H9 (cell line): ENCODE data around the gene CMTM4. TPM values are rescaled to one million over a fixed set of nuclear protein-coding genes. Genes with fewer than 3 reads are reported as not detected.

Experiments used
- DNase-seq: peaks from one replicate; pipeline ENCODE4 v3.0.0-alpha.2; 2017
- H2AFZ ChIP-seq: one replicate; pipeline ENCODE4 v1.6.1; 2013; ENCODE audit warnings: mild to moderate bottlenecking, low read length, control low read depth, moderate library complexity
- H2AK5ac ChIP-seq: 2 replicates; pipeline ENCODE4 v1.6.1; 2013; ENCODE audit warnings: low read length, control low read depth, mixed read lengths; ENCODE audit not compliant: insufficient read length
- H2BK120ac ChIP-seq: one replicate; pipeline ENCODE4 v1.6.1; 2013; ENCODE audit warnings: low read depth, mild to moderate bottlenecking, low read length, control low read depth, inconsistent platforms; ENCODE audit not compliant: poor library complexity, severe bottlenecking
- H2BK12ac ChIP-seq: 2 replicates; pipeline ENCODE4 v1.6.1; 2013; ENCODE audit warnings: low read length, control low read depth, mixed read lengths, low read depth; ENCODE audit not compliant: insufficient read length
- H2BK15ac ChIP-seq: 2 replicates; pipeline ENCODE4 v1.6.1; 2013; ENCODE audit warnings: low read depth, low read length, control low read depth
- H2BK20ac ChIP-seq: one replicate; pipeline ENCODE4 v1.6.1; 2013; ENCODE audit warnings: low read depth, mild to moderate bottlenecking, low read length, control low read depth, inconsistent platforms; ENCODE audit not compliant: poor library complexity, severe bottlenecking
- H2BK5ac ChIP-seq: 2 replicates; pipeline ENCODE4 v1.6.1; 2013; ENCODE audit warnings: low read length, control low read depth, mixed read lengths; ENCODE audit not compliant: insufficient read length
- H3K14ac ChIP-seq: 2 replicates; pipeline ENCODE4 v1.6.1; 2013; ENCODE audit warnings: low read length, control low read depth; ENCODE audit not compliant: insufficient read depth
- H3K18ac ChIP-seq: 2 replicates; pipeline ENCODE4 v1.6.1; 2013; ENCODE audit warnings: low read depth, mild to moderate bottlenecking, mixed read lengths, low read length, control low read depth; ENCODE audit not compliant: insufficient read length
- H3K23ac ChIP-seq: 2 replicates; pipeline ENCODE4 v1.6.1; 2013; ENCODE audit warnings: low read length, control low read depth, mixed read lengths, low read depth; ENCODE audit not compliant: insufficient read length
- H3K23me2 ChIP-seq: 2 replicates; pipeline ENCODE4 v1.6.1; 2013; ENCODE audit warnings: low read depth, mild to moderate bottlenecking, mixed read lengths, low read length, control low read depth; ENCODE audit not compliant: insufficient read length, poor library complexity, severe bottlenecking
- H3K27ac ChIP-seq: 2 replicates; pipeline ENCODE4 v1.5.1; 2013; ENCODE audit warnings: low read length, control low read depth, mixed read lengths, low read depth; ENCODE audit not compliant: insufficient read length
- H3K27me3 ChIP-seq: 2 replicates; pipeline ENCODE4 v1.6.1; 2013; ENCODE audit warnings: low read length, control low read depth, inconsistent platforms; ENCODE audit not compliant: insufficient read depth
- H3K4ac ChIP-seq: 2 replicates; pipeline ENCODE4 v1.6.1; 2013; ENCODE audit warnings: low read depth, mild to moderate bottlenecking, control low read depth, inconsistent platforms, low read length, moderate library complexity
- H3K4me1 ChIP-seq: 2 replicates; pipeline ENCODE4 v1.6.1; 2013; ENCODE audit warnings: low read length, control low read depth, inconsistent platforms; ENCODE audit not compliant: insufficient read depth
- H3K4me2 ChIP-seq: 2 replicates; pipeline ENCODE4 v1.6.1; 2013; ENCODE audit warnings: low read length, control low read depth, mixed read lengths; ENCODE audit not compliant: insufficient read length, insufficient read depth
- H3K56ac ChIP-seq: 2 replicates; pipeline ENCODE4 v1.6.1; 2013; ENCODE audit warnings: low read depth, mild to moderate bottlenecking, mixed read lengths, low read length, control low read depth; ENCODE audit not compliant: insufficient read length
- H3K79me1 ChIP-seq: 2 replicates; pipeline ENCODE4 v1.6.1; 2013; ENCODE audit warnings: low read depth, mild to moderate bottlenecking, moderate library complexity, low read length, control low read depth, inconsistent platforms; ENCODE audit not compliant: insufficient read depth, poor library complexity, severe bottlenecking
- H3K79me2 ChIP-seq: 2 replicates; pipeline ENCODE4 v1.6.1; 2013; ENCODE audit warnings: low read length, control low read depth, inconsistent platforms; ENCODE audit not compliant: insufficient read depth
- H3K9ac ChIP-seq: 2 replicates; pipeline ENCODE4 v1.6.1; 2013; ENCODE audit warnings: low read length, control low read depth, mixed read lengths; ENCODE audit not compliant: insufficient read length; ENCODE audit errors: extremely low read depth
- H3K9me3 ChIP-seq: one replicate; pipeline ENCODE4 v1.6.1; 2013; ENCODE audit warnings: low read depth, low read length, inconsistent platforms; ENCODE audit not compliant: control insufficient read depth
- H3T11ph ChIP-seq: one replicate; pipeline ENCODE4 v1.6.1; 2013; ENCODE audit warnings: mild to moderate bottlenecking, low read length, control low read depth, inconsistent platforms
- H4K20me1 ChIP-seq: one replicate; pipeline ENCODE4 v1.6.1; 2013; ENCODE audit not compliant: control insufficient read depth, insufficient read length, insufficient read depth
- H4K5ac ChIP-seq: 2 replicates; pipeline ENCODE4 v1.6.1; 2013; ENCODE audit warnings: low read depth, mild to moderate bottlenecking, mixed read lengths, low read length, control low read depth; ENCODE audit not compliant: insufficient read length
- H4K8ac ChIP-seq: replicated peaks from 2 replicates; pipeline ENCODE4 v1.6.1; 2013; ENCODE audit warnings: low read length, control low read depth, mixed read lengths, low read depth; ENCODE audit not compliant: insufficient read length
- H4K91ac ChIP-seq: 2 replicates; pipeline ENCODE4 v1.6.1; 2013; ENCODE audit warnings: low read depth, mild to moderate bottlenecking, moderate library complexity, mixed read lengths, low read length, control low read depth; ENCODE audit not compliant: insufficient read length
- H3K27ac Mint-ChIP-seq, 3 experiments: 2 replicates in 2 of 3; 3 replicates in 1 of 3; pipeline ENCODE4 v1.8.0; 2020 to 2021; ENCODE audit warnings: mixed read lengths in 3 of 3, mild to moderate bottlenecking in 1 of 3, moderate library complexity in 1 of 3
- H3K27me3 Mint-ChIP-seq: 2 replicates; pipeline ENCODE4 v1.8.0; 2021; ENCODE audit warnings: low read depth, mild to moderate bottlenecking, moderate library complexity, mixed read lengths
- H3K36me3 Mint-ChIP-seq, 3 experiments: 2 replicates in 2 of 3; 3 replicates in 1 of 3; pipeline ENCODE4 v1.8.0; 2020 to 2021; ENCODE audit warnings: low read depth in 3 of 3, mixed read lengths in 3 of 3; ENCODE audit not compliant: insufficient read depth in 1 of 3
- H3K4me1 Mint-ChIP-seq, 2 experiments: 2 replicates each; pipeline ENCODE4 v1.8.0; 2020; ENCODE audit warnings: mixed read lengths in 2 of 2
- H3K4me3 Mint-ChIP-seq, 2 experiments: 2 replicates in 1 of 2; 3 replicates in 1 of 2; pipeline ENCODE4 v1.8.0; 2020 to 2021; ENCODE audit warnings: mild to moderate bottlenecking in 2 of 2, mixed read lengths in 2 of 2, moderate library complexity in 1 of 2
- H3K9me3 Mint-ChIP-seq, 2 experiments: 2 replicates in 1 of 2; 3 replicates in 1 of 2; pipeline ENCODE4 v1.8.0; 2020; ENCODE audit warnings: mild to moderate bottlenecking in 2 of 2, mixed read lengths in 2 of 2, moderate library complexity in 1 of 2
- CTCF ChIP-seq: fragments of 200-600 bp; sonication (generic); conservative IDR thresholded peaks from 3 replicates; pipeline ENCODE4 v1.8.0; 2021; ENCODE audit warnings: antibody characterized with exemption, mild to moderate bottlenecking
- WGBS: extraction: QIAGEN DNeasy Blood & Tissue Kit; methylation state at CpG from one replicate; pipeline ENCODE4 v1.1.7; 2013; ENCODE audit warnings: missing lambda C conversion rate, low lambda C conversion rate, mixed read lengths; ENCODE audit not compliant: insufficient read length; ENCODE audit errors: extremely low coverage; 5-methylcytosine and 5-hydroxymethylcytosine counted together
- total RNA-seq: library from RNA; stranded (reverse); gene quantifications from 2 replicates; pipeline ENCODE4 v1.2.1, GENCODE V29; 2021

The CMTM4 gene
- total RNA-seq, 1 experiment from 2014 or later = 40.5 TPM

- no peak overlapping the region for H2BK15ac ChIP-seq
- no peak overlapping the region for H3T11ph ChIP-seq
- H3K79me1 ChIP-seq = no peaks in the 10 kb centered on the region
- H2BK12ac ChIP-seq = no peak overlapping the region
- H3K4me1 Mint-ChIP-seq = peaks cover 12 to 20% of the 10 kb centered on the region in 2 experiments
- no peak overlapping the region for H3K4me2 ChIP-seq
- no peak overlapping the region for H3K4me3 Mint-ChIP-seq
- no peak overlapping the region for H3K23ac ChIP-seq
- no peaks in the 10 kb centered on the region for H3K4me1 ChIP-seq
- no peaks in the 10 kb centered on the region for H3K23me2 ChIP-seq
- no peak overlapping the region for H2BK5ac ChIP-seq
- no peak overlapping the region for H3K4ac ChIP-seq
- no CpG with 5 or more reads among the region's 8 CpGs for WGBS
- no peak for DNase-seq
- no peak overlapping the region for H3K9ac ChIP-seq
- TF ChIP-seq CTCF = no peak
- H2BK20ac ChIP-seq = no peak overlapping the region
- no peaks in the 10 kb centered on the region for H4K20me1 ChIP-seq
- no peak overlapping the region for H4K8ac ChIP-seq
- no peaks in the 10 kb centered on the region for H3K27me3 ChIP-seq
- no peak overlapping the region for H3K56ac ChIP-seq
- H4K5ac ChIP-seq = no peak overlapping the region
- no peaks in the 10 kb centered on the region for H3K9me3 ChIP-seq
- H2AFZ ChIP-seq = no peak overlapping the region
- H3K36me3 Mint-ChIP-seq = no peaks in the 10 kb centered on the region
- no peak overlapping the region for H2BK120ac ChIP-seq
- H3K27me3 Mint-ChIP-seq = no peaks in the 10 kb centered on the region; the same call in 1 of the 2 replicates
- no peak overlapping the region for H3K18ac ChIP-seq
- no peak overlapping the region for H3K27ac Mint-ChIP-seq
- H2AK5ac ChIP-seq = no peak overlapping the region
- no peak overlapping the region for H3K14ac ChIP-seq
- no peaks in the 10 kb centered on the region for H3K79me2 ChIP-seq
- H4K91ac ChIP-seq = no peak overlapping the region
- H3K9me3 Mint-ChIP-seq = no peaks in the 10 kb centered on the region
- H3K27ac ChIP-seq = no peak overlapping the region
Observed at GRCh38 chr16:66590322-66590721, 106.2 kb downstream of the CMTM4 start.
